Astrocyte (in vitro differentiated cells and primary cell): ENCODE data around the gene FUT6. TPM values are rescaled to one million over a fixed set of nuclear protein-coding genes. Genes with fewer than 3 reads are reported as not detected.

ENCODE experiments used
- DNase-seq: peaks from one replicate; pipeline ENCODE4 v3.0.0-alpha.2; 2010; ENCODE audit warnings: low read depth
- FAIRE-seq: peaks from 2 replicates; lab custom pipeline; 2011; peaks lifted over from hg19 to GRCh38; lab: Jason Lieb, UNC
- H2AFZ ChIP-seq: 2 replicates; pipeline ENCODE4 v1.6.0; 2012; ENCODE audit warnings: low read depth, low read length, inconsistent platforms
- H3K27ac ChIP-seq: 2 replicates; pipeline ENCODE4 v1.5.1; 2011; ENCODE audit warnings: low read depth, low read length, inconsistent platforms
- H3K27me3 ChIP-seq: 2 replicates; pipeline ENCODE4 v1.6.0; 2011; ENCODE audit warnings: low read length, inconsistent platforms; ENCODE audit not compliant: insufficient read depth
- H3K36me3 ChIP-seq: 2 replicates; pipeline ENCODE4 v1.5.1; 2011; ENCODE audit warnings: low read length, inconsistent platforms; ENCODE audit not compliant: insufficient read depth
- H3K4me1 ChIP-seq: 2 replicates; pipeline ENCODE4 v1.5.1; 2011; ENCODE audit warnings: low read length, inconsistent platforms; ENCODE audit not compliant: insufficient read depth
- H3K4me2 ChIP-seq: 2 replicates; pipeline ENCODE4 v1.6.0; 2012; ENCODE audit warnings: low read length, inconsistent platforms
- H3K4me3 ChIP-seq: 2 replicates; pipeline ENCODE4 v1.5.1; 2011; ENCODE audit warnings: low read depth, mild to moderate bottlenecking, low read length, inconsistent platforms; ENCODE audit not compliant: insufficient read depth
- H3K79me2 ChIP-seq: 2 replicates; pipeline ENCODE4 v1.6.0; 2012; ENCODE audit warnings: mild to moderate bottlenecking, low read length, inconsistent platforms; ENCODE audit not compliant: insufficient read depth
- H3K9ac ChIP-seq: 2 replicates; pipeline ENCODE4 v1.6.0; 2012; ENCODE audit warnings: mild to moderate bottlenecking, low read length, inconsistent platforms
- H3K9me3 ChIP-seq: 2 replicates; pipeline ENCODE4 v1.5.1; 2012; ENCODE audit warnings: low read depth, mild to moderate bottlenecking, low read length, inconsistent platforms; ENCODE audit not compliant: insufficient read depth
- H4K20me1 ChIP-seq: 2 replicates; pipeline ENCODE4 v1.6.0; 2012; ENCODE audit warnings: low read length, inconsistent platforms; ENCODE audit not compliant: insufficient read depth
- H3K27ac Mint-ChIP-seq: one replicate; pipeline ENCODE4 v1.8.0; 2021; ENCODE audit warnings: mild to moderate bottlenecking, mixed read lengths; ENCODE audit not compliant: unreplicated experiment
- H3K27me3 Mint-ChIP-seq: one replicate; pipeline ENCODE4 v1.8.0; 2021; ENCODE audit warnings: low read depth, mixed read lengths; ENCODE audit not compliant: unreplicated experiment
- H3K36me3 Mint-ChIP-seq: one replicate; pipeline ENCODE4 v1.8.0; 2021; ENCODE audit warnings: low read depth, mixed read lengths; ENCODE audit not compliant: unreplicated experiment
- H3K4me1 Mint-ChIP-seq: one replicate; pipeline ENCODE4 v1.8.0; 2021; ENCODE audit warnings: low read depth, mixed read lengths; ENCODE audit not compliant: unreplicated experiment
- H3K4me3 Mint-ChIP-seq: one replicate; pipeline ENCODE4 v1.8.0; 2021; ENCODE audit warnings: mild to moderate bottlenecking, moderate library complexity, mixed read lengths; ENCODE audit not compliant: unreplicated experiment
- H3K9me3 Mint-ChIP-seq: one replicate; pipeline ENCODE4 v1.8.0; 2021; ENCODE audit warnings: mild to moderate bottlenecking, mixed read lengths; ENCODE audit not compliant: unreplicated experiment
- CTCF ChIP-seq: IDR thresholded peaks from 2 replicates; pipeline ENCODE4 v1.5.1; 2011; ENCODE audit warnings: low read depth, mild to moderate bottlenecking, inconsistent platforms, low read length, moderate library complexity; ENCODE audit not compliant: insufficient read depth
- EZH2 ChIP-seq: IDR thresholded peaks from 2 replicates; pipeline ENCODE4 v1.6.1; 2012; ENCODE audit warnings: mild to moderate bottlenecking, low read length, inconsistent platforms; ENCODE audit not compliant: insufficient read depth
- total RNA-seq: library from RNA; stranded (reverse); gene quantifications from 2 replicates; pipeline ENCODE4 v1.2.1, GENCODE V29; 2021

FUT6 gene
- total RNA-seq, 1 donor from 2014 or later = 0.09 TPM

DNA sequence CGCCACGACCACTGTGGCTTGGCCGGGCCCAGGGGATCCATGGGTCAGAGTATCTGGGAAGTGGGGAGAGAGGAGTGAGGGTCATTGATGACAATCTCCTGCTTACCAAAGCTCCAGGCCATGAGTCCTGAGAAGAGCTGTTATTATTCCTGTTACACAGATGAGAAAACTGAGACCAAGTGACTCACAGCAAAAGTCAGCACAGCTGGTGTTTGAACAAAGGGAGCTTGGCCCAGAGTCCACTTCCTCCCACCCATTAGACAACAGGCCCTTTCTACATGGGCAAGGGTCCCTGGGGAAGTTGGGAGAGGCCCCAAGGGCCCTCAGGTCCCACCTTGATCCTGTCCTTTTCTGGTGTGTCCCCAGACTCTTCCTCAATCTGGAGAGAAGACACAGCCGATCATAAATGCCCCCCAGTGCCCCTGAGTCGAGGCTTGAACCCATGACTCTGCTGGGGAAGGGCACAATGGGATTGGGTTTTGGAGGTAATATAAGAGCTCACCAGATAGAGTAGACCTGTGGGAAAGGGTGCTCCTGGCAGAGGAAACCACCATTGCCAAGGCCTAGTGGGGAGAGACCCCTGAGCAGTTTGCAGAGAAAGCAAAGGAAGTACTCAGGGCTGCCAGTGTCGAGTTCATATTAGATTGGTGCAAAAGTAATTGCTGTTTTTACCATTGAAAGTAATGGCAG, 6.8 kb downstream of the FUT6 start:
- peaks cover 23% of the 10 kb centered on the region for H3K27me3 Mint-ChIP-seq
- Histone ChIP-seq H3K36me3 (no peaks in the 10 kb centered on the region), H3K27me3 (no peaks in the 10 kb centered on the region), H3K4me1 (peaks cover 13% of the 10 kb centered on the region), H3K79me2 (no peaks in the 10 kb centered on the region), H3K4me2 (no peak overlapping the region), H4K20me1 (no peaks in the 10 kb centered on the region), H3K9ac (no peak overlapping the region), H3K27ac (no peak overlapping the region), H3K4me3 (no peak overlapping the region), H3K9me3 (no peaks in the 10 kb centered on the region), H2AFZ (no peak overlapping the region)
- TF ChIP-seq EZH2 = no peak
- TF ChIP-seq CTCF = no peak
- no peak for DNase-seq
- no peak overlapping the region for H3K4me3 Mint-ChIP-seq
- peaks cover 2% of the 10 kb centered on the region for H3K9me3 Mint-ChIP-seq
- H3K4me1 Mint-ChIP-seq = no peaks in the 10 kb centered on the region
- H3K27ac Mint-ChIP-seq = no peak overlapping the region
- H3K36me3 Mint-ChIP-seq = no peaks in the 10 kb centered on the region
- no peak for FAIRE-seq

DNA sequence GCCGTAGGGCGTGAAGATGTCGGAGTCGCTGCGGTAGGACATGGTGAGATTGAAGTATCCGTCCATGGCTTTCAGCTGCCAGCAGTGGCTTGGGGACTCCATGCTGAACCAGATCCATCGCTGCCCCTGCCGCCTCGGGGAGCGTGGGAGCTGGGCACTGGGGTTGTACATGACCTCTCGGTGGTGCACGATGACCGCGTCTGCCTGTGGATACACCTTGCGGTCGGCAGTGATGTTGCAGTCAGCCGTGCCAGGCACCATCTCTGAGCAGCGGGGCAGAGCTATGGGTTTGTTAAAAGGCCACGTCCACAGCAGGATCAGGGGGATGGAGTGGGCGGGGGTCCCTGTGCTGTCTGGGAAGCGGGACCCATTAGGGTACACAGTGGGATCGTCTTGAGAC, 7.4 kb downstream of the FUT6 start:
- no peak overlapping the region for H3K4me2 ChIP-seq
- H3K36me3 ChIP-seq = no peaks in the 10 kb centered on the region
- H3K27me3 ChIP-seq = no peaks in the 10 kb centered on the region
- no peak for FAIRE-seq
- H3K79me2 ChIP-seq = no peaks in the 10 kb centered on the region
- Mint-ChIP-seq H3K27ac (no peak overlapping the region), H3K4me1 (no peaks in the 10 kb centered on the region), H3K36me3 (no peaks in the 10 kb centered on the region), H3K27me3 (peaks cover 24% of the 10 kb centered on the region), H3K4me3 (no peak overlapping the region), H3K9me3 (peaks cover 2% of the 10 kb centered on the region)
- DNase-seq = no peak
- TF ChIP-seq EZH2 (no peak), CTCF (no peak)
- H3K4me1 ChIP-seq = peaks cover 13% of the 10 kb centered on the region
- no peak overlapping the region for H2AFZ ChIP-seq
- H3K4me3 ChIP-seq = no peak overlapping the region
- no peak overlapping the region for H3K27ac ChIP-seq
- H3K9me3 ChIP-seq = no peaks in the 10 kb centered on the region
- H3K9ac ChIP-seq = no peak overlapping the region
- no peaks in the 10 kb centered on the region for H4K20me1 ChIP-seq

- no peak overlapping the region for H2AFZ ChIP-seq
- H3K27me3 ChIP-seq = no peaks in the 10 kb centered on the region
- no peaks in the 10 kb centered on the region for H4K20me1 ChIP-seq
- H3K4me3 ChIP-seq = no peak overlapping the region
- no peak overlapping the region for H3K27ac Mint-ChIP-seq
- no peaks in the 10 kb centered on the region for H3K9me3 ChIP-seq
- no peak overlapping the region for H3K9ac ChIP-seq
- peaks cover 13% of the 10 kb centered on the region for H3K4me1 ChIP-seq
- no peak overlapping the region for H3K4me2 ChIP-seq
- no peak overlapping the region for H3K27ac ChIP-seq
- TF ChIP-seq EZH2 (no peak), CTCF (no peak)
- no peaks in the 10 kb centered on the region for H3K79me2 ChIP-seq
- no peak overlapping the region for H3K4me3 Mint-ChIP-seq
- H3K36me3 Mint-ChIP-seq = no peaks in the 10 kb centered on the region
- H3K4me1 Mint-ChIP-seq = no peaks in the 10 kb centered on the region
- no peaks in the 10 kb centered on the region for H3K36me3 ChIP-seq
- peaks cover 2% of the 10 kb centered on the region for H3K9me3 Mint-ChIP-seq
- peaks cover 25% of the 10 kb centered on the region for H3K27me3 Mint-ChIP-seq
- FAIRE-seq (no peak), DNase-seq (no peak)
These were observed 8.3 kb downstream of the FUT6 start for GRCh38 chr19:5831159-5831558.
